ENCODE data around the gene TMEM87B.

Gene TMEM87B

GRCh38 chr2:112153501-112153900 lies 98.4 kb downstream of the TMEM87B start:
- DNase-seq, result no peak

GRCh38 chr2:112154246-112155117 lies 99.4 kb downstream of the TMEM87B start:
- DNase-seq, result no peak

- no peak for DNase-seq
Measured at GRCh38 chr2:112155331-112156151, 100.5 kb downstream of the TMEM87B start.

GRCh38 chr2:112156152-112156986 lies 101.3 kb downstream of the TMEM87B start:
- DNase-seq, result no peak

GRCh38 chr2:112157472-112157871 lies 102.4 kb downstream of the TMEM87B start:
- DNase-seq, result no peak

GRCh38 chr2:112159454-112159921 lies 104.4 kb downstream of the TMEM87B start:
- DNase-seq, result no peak

- no peak for DNase-seq
Measured at GRCh38 chr2:112160283-112161250, 105.5 kb downstream of the TMEM87B start.

- no peak for DNase-seq
Measured at GRCh38 chr2:112161431-112162145, 106.5 kb downstream of the TMEM87B start.

GRCh38 chr2:112162341-112162740 lies 107.3 kb downstream of the TMEM87B start:
- DNase-seq, result no peak

- no peak for DNase-seq
Measured at GRCh38 chr2:112162956-112163355, 107.9 kb downstream of the TMEM87B start.

- no peak for DNase-seq
Measured at GRCh38 chr2:112163541-112163981, 108.5 kb downstream of the TMEM87B start.

GRCh38 chr2:112164876-112165275 lies 109.8 kb downstream of the TMEM87B start:
- no peak for DNase-seq

GRCh38 chr2:112165296-112165695 lies 110.2 kb downstream of the TMEM87B start:
- no peak for DNase-seq

GRCh38 chr2:112166806-112167499 lies 111.9 kb downstream of the TMEM87B start:
- no peak for DNase-seq

- DNase-seq, result no peak
Measured at GRCh38 chr2:112168422-112169124, 113.5 kb downstream of the TMEM87B start.

Measured in NK-92 treated with Interleukin-12 subunit alpha and Interleukin-12 subunit beta, amount 100 ng/mL, for 24 hours (cell line).